Esophagus muscularis mucosa (tissue), 4 donors: ENCODE results near the gene AFG1L. TPM values are rescaled to one million over a fixed set of nuclear protein-coding genes. Genes with fewer than 3 reads are reported as not detected.
"Not testable (repeated sequence)": the region's sequence is repeated elsewhere in the genome, so short reads cannot be mapped to it uniquely, and the experiment has no call there.

Source experiments
- DNase-seq: peaks from one replicate; pipeline ENCODE4 v3.0.0-alpha.2; 2017; ENCODE audit errors: extremely low spot score
- H3K27ac ChIP-seq, 4 donors: fragments of 200-600 bp; sonication (generic); replicated peaks in 1 of 4; 1 replicate in 3 of 4; 2 replicates in 1 of 4; pipeline ENCODE4 v1.5.1; 2016 to 2019; ENCODE audit warnings: mild to moderate bottlenecking in 1 of 4
- H3K27me3 ChIP-seq, 4 donors: fragments of 200-600 bp; sonication (generic); one replicate each; pipeline versions ENCODE4 v1.5.1 to v1.6.0; 2016 to 2019
- H3K36me3 ChIP-seq, 4 donors: fragments of 200-600 bp; sonication (generic); one replicate each; pipeline ENCODE4 v1.5.1; 2016 to 2019
- H3K4me1 ChIP-seq, 4 donors: fragments of 200-600 bp; sonication (generic); one replicate each; pipeline ENCODE4 v1.5.1; 2016 to 2019
- H3K4me3 ChIP-seq, 4 donors: fragments of 200-600 bp; sonication (generic); 1 replicate in 2 of 4; 2 replicates in 2 of 4; pipeline ENCODE4 v1.5.1; 2016 to 2019; ENCODE audit warnings: mild to moderate bottlenecking in 4 of 4, moderate library complexity in 1 of 4
- H3K9me3 ChIP-seq, 4 donors: fragments of 200-600 bp; sonication (generic); 1 replicate in 3 of 4; 2 replicates in 1 of 4; pipeline ENCODE4 v1.5.1; 2016 to 2019
- CTCF ChIP-seq, 3 experiments: fragments of 200-600 bp in 2 of 3; fragments of 450-650 bp in 1 of 3; sonication (generic) in 2 of 3; IDR thresholded peaks; one replicate each; pipeline ENCODE4 v1.5.1; 2017 to 2019; ENCODE audit warnings: antibody characterized with exemption in 3 of 3, mild to moderate bottlenecking in 2 of 3, moderate library complexity in 1 of 3
- EP300 ChIP-seq: sonication (generic); formaldehyde crosslinking; IDR thresholded peaks from one replicate; pipeline ENCODE4 v1.6.1; 2017; ENCODE audit warnings: antibody characterized with exemption
- POLR2A ChIP-seq: fragments of 450-650 bp; IDR thresholded peaks from one replicate; pipeline ENCODE4 v1.6.1; 2017; ENCODE audit warnings: antibody characterized with exemption, moderate library complexity, mild to moderate bottlenecking, low read depth
- POLR2AphosphoS5 ChIP-seq, 2 donors: sonication (generic); formaldehyde crosslinking; IDR thresholded peaks; one replicate each; pipeline ENCODE4 v1.6.1; 2017; ENCODE audit warnings: antibody characterized with exemption in 2 of 2
- WGBS: methylation state at CpG from one replicate; pipeline ENCODE4 v1.1.5; 2018; 5-methylcytosine and 5-hydroxymethylcytosine counted together
- intact Hi-C: fragments of 100-400 bp; cut with DNase I; formaldehyde crosslinking; loops from one replicate; pipeline ENCODE4 v1.15.1; 2023
- total RNA-seq, 4 donors: library from RNA; depleted of rRNA; stranded (reverse); fragments of >200 nt; gene quantifications; one replicate each; pipeline versions ENCODE4 v1.1.0 to v1.2.1, GENCODE V29; 2016

Gene AFG1L
- total RNA-seq, 4 donors from 2014 or later = 1.5 to 5.4 (median 3.3) TPM

DNA sequence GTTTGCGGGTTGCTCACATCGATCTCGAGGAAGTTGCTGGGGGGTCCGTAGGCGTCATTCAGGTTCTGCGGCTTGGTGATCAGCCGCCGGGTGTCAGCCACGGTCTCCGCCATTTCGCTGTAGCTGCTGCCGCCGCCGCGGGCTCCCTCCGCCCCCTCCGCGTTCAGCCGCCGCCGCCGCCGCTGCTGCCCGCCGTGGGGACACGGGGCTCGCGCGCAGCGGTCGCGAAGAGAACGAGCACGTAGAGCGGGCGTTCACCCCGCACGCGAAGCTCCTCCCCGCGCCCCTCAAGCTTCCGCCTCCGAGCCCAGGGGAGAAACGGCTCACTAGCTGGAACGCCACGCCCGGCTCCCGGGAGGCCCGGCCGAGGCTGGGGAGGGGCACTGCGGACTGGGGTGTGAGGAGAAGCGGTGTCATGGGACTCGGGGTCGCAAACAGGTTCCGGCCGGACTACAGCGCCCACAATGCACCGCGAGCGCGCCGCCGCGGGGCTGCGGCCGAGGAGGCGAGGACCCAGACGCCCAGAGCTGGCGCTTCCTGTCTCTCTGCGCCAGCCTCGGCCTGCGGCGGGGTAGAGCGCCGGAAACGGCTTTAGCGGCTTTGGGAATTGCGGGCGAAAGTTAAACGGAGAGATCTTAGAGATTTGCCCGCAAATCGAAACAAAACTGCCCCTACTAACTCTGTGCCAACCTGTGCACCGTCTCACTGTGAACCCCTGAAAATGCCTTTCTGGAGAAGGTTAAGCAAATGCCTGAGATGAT lies 33.9 kb upstream of the AFG1L start, which contains the start of gene SNX3:
Gene SNX3 (minus strand): TSS at position 232 of the 761 bp plus-strand sequence. CDS start 119 bp downstream, at position 113.
- peak; percentile 97 for DNase-seq
- peaks cover 26 to 47% (median 40%) of the 10 kb centered on the region in 4 donors for H3K4me1 ChIP-seq
- H3K9me3 ChIP-seq = no peaks in the 10 kb centered on the region
- peak; percentile 85 to 91 for TF ChIP-seq POLR2AphosphoS5 (IDR thresholded peaks at IDR 0.05)
- TF ChIP-seq CTCF (IDR thresholded peaks at IDR 0.05) = peak in 1 of 3 experiments; percentile 10
- peak; percentile 65 for TF ChIP-seq POLR2A
- no peak for TF ChIP-seq EP300
- no peaks in the 10 kb centered on the region for H3K36me3 ChIP-seq
- H3K27ac ChIP-seq = peak within 1 kb of the TSS; percentile 93 to 95 (median 94)
- 1% methylated on average over 29 of the region's 83 CpGs for WGBS
- intact Hi-C loops = loop anchor here (2.0 to 10.0 kb wide), 3 partner anchors 34 to 296 kb away; partner anchors contain the start of genes AFG1L and OSTM1
- peak within 1 kb of the TSS; percentile 85 to 88 (median 86) for H3K4me3 ChIP-seq
- H3K27me3 ChIP-seq = no peaks in the 10 kb centered on the region

- Histone ChIP-seq H3K4me1 (peaks cover 17 to 24% (median 22%) of the 10 kb centered on the region in 4 donors), H3K27me3 (no peaks in the 10 kb centered on the region), H3K4me3 (no peak overlapping the region), H3K36me3 (no peaks in the 10 kb centered on the region), H3K27ac (no peak overlapping the region), H3K9me3 (no peaks in the 10 kb centered on the region)
- no peak for DNase-seq
- WGBS = 86% methylated on average over 2 of the region's 2 CpGs
- no peak for TF ChIP-seq POLR2A
- TF ChIP-seq CTCF (IDR thresholded peaks at IDR 0.05) = no peak
- TF ChIP-seq POLR2AphosphoS5 (IDR thresholded peaks at IDR 0.05) = no peak
- no peak for TF ChIP-seq EP300
- intact Hi-C loops = loop anchor here (10.0 kb wide), 2 partner anchors 189 to 299 kb away; partner anchors contain the start of gene OSTM1
These were observed 31.5 kb upstream of the AFG1L start for GRCh38 chr6:108263371-108263770.

GRCh38 chr6:108268845-108269244 lies 26.0 kb upstream of the AFG1L start:
- no peaks in the 10 kb centered on the region for H3K27me3 ChIP-seq
- no peak overlapping the region for H3K27ac ChIP-seq
- no peak for TF ChIP-seq POLR2AphosphoS5 (IDR thresholded peaks at IDR 0.05)
- TF ChIP-seq CTCF (IDR thresholded peaks at IDR 0.05) = no peak
- intact Hi-C loops = loop anchor here (10.0 kb wide), 2 partner anchors 194 to 304 kb away; partner anchors contain the start of gene OSTM1
- no peaks in the 10 kb centered on the region for H3K4me1 ChIP-seq
- no peak overlapping the region for H3K4me3 ChIP-seq
- H3K36me3 ChIP-seq = no peaks in the 10 kb centered on the region
- no peaks in the 10 kb centered on the region for H3K9me3 ChIP-seq
- WGBS = 92% methylated on average over 3 of the region's 3 CpGs
- peak; percentile 17 for DNase-seq

DNA sequence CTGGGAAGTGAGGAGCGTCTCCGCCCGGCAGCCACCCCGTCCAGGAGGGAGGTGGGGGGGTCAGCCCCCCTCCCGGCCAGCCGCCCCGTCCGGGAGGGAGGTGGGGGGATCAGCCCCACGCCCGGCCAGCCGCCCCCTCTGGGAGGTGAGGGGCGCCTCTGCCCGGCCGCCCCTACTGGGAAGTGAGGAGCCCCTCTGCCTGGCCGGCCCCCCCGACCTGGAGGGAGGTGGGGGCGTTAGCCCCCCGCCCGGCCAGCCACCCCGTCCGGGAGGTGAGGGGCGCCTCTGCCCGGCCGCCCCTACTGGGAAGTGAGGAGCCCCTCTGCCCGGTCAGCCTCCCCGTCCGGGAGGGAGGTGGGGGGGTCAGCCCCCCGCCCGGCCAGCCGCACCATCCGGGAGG lies 24.9 kb upstream of the AFG1L start:
- H3K4me3 ChIP-seq, DNase-seq, H3K4me1 ChIP-seq, H3K9me3 ChIP-seq, H3K27me3 ChIP-seq, H3K27ac ChIP-seq, H3K36me3 ChIP-seq: not testable (repeated sequence)
- intact Hi-C loops = loop anchor here (10.0 kb wide), 2 partner anchors 195 to 305 kb away; partner anchors contain the start of gene OSTM1
- WGBS = no CpG with 5 or more reads among the region's 31 CpGs

DNA sequence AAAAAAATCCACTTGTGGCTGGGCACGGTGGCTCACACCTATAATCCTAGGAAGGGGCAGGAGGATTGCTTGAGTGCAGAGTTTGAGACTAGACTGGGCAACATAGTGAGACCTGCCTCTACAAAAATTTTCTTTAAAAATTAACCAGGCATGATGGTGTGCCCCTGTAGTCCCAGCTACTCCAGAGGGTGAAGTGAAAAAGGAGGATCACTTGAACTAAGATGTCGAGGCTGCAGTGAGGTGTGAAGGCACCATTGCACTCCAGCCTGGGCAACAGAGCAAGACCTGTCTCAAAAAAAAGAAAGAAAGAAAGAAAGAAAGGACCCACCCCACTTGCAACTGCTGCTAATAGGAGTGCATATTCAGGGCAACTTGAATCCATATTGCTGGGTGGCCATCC lies 20.3 kb upstream of the AFG1L start:
- no peaks in the 10 kb centered on the region for H3K36me3 ChIP-seq
- H3K9me3 ChIP-seq = no peaks in the 10 kb centered on the region
- no peak overlapping the region for H3K4me3 ChIP-seq
- DNase-seq = peak; percentile 74
- TF ChIP-seq CTCF (IDR thresholded peaks at IDR 0.05) (no peak), POLR2AphosphoS5 (IDR thresholded peaks at IDR 0.05) (no peak), POLR2A (no peak), EP300 (no peak)
- H3K27ac ChIP-seq = no peak overlapping the region
- H3K4me1 ChIP-seq = no peaks in the 10 kb centered on the region
- WGBS = 80% methylated on average over 2 of the region's 2 CpGs
- H3K27me3 ChIP-seq = no peaks in the 10 kb centered on the region
- intact Hi-C loops = no loop called here
